HL-60/S4 treated with retinoic acid at 250 ng/mL for 4 days and 3 days (cell line): Measurements from ENCODE around the gene ARHGDIA.

Experiments
- in situ Hi-C: fragments of 300-500 bp; cut with MboI; formaldehyde crosslinking; loops from 2 replicates; pipeline ENCODE4 v1.7.0; 2022; ENCODE audit warnings: low sequenced_read_pairs

ARHGDIA gene

GRCh38 chr17:81865733-81866439 lies 5.3 kb downstream of the ARHGDIA start:
- in situ Hi-C loops = no loop called here

- in situ Hi-C loops = no loop called here
Observed at GRCh38 chr17:81865358-81865732, 5.8 kb downstream of the ARHGDIA start.

GRCh38 chr17:81863833-81864768 lies 7.0 kb downstream of the ARHGDIA start:
- in situ Hi-C loops = no loop called here

DNA sequence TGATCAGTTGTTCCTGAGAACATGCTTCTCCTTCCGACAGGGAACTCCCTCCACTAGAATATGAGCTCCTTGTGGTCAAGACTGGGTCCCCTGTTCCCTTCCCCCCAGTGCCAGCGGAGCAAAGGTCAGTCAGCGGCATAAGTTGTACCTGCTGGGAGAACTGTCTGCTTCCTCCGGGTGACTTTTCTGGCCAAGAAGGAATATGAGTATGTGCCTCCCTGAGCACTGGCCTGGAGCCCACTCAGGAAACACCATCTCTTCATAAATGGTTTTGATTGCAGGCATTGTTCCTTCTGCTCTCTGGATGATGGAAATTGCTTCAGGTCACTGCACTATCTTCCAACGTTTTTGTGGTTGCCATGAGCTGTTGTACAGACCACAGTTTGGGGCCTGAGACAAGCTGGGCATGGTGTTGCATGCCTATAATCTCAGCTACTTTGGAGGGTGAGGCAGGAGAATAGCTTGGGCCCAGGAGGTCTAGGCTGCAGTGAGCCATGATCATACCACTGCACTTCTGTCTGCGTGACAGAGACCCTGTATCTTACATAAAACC lies 7.9 kb downstream of the ARHGDIA start:
- in situ Hi-C loops = no loop called here

DNA sequence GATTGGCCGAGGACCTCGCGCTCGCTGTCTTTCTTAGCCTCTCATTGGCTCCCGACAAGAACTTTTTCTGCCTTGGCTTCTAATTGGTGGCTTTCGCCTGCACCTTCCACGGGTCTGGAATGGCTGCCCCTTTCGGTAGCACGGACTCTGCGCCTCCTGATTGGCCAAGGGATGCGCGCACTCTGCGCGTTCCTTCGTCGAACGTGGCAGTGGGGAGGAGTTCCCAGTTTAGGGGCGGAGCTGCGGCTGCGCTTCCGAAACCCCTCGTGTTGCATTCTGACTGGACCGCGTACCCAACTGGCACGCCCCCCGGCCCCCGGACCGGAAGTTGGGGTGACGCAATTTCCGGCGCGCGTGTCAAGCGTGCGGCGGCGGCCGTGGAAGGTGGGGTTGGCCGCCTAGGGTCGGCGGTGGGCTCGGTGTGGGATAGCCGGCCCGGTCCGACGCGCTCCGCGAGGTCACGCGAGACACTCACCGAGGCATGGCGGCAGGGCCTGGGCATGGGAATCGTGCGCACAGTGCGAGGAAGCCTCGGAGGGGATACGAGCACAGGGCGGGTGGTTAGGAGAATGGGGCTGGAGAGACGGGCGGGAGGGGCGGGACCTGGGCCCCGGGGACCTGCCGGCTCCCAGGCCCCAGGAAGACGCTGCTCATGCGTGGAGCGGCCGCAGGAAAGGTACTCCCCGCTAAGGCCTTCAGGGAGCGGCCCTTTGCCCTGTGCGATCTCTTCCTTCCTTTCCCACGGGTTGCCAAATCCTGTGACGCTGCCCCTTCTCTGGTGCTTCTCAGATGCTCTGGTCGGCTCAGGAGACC lies 10.2 kb downstream of the ARHGDIA start:
- in situ Hi-C loops = no loop called here

DNA sequence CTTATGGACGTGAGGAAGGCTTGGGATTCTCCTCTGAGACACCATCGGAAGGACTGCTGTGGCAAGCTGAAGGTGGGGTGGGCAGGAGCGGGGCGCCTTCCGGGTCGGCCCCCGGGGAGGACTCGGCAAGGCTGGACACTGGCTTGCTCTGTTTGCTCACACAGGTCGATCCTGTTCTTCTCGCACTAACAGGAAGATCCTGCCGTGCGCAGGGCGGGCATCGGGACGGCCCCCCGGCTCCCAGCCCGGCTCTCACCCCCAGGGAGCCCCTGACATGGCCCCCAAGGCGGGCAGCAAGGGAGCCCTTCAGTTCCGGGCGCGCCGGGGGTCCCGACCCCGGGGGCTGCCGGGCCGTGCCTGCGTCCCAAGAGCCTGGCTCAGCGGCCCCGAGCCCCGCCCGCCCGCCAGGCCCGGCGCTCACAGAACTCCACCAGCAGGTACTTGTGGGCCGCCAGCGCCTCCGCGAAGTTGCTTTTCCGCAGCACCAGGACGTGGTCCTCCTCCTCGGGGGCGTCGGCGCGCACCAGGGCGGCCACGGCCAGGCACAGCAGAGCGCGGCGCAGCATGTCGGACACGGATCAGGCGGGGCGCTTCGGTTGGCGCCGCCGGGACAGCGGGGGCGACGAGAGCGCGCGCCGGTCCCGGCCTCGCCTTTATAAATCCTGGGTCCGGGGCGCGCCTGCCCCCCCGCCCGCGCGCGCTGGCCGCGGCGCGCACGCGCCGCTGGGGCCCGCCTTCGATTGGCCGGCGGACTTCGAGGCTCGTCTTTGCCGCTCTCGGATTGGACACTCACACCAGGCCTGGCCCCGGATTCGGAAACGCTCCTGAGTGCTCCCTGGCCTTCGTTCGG lies 11.0 kb downstream of the ARHGDIA start, which contains the start of gene P4HB:
TSS of gene P4HB (minus strand) at position 630 of the 850 bp plus-strand sequence. CDS start at position 566, 64 bp downstream.
- in situ Hi-C loops = no loop called here

- in situ Hi-C loops = no loop called here
Observed at GRCh38 chr17:81858967-81859905, 11.9 kb downstream of the ARHGDIA start.

GRCh38 chr17:81858170-81858966 lies 12.8 kb downstream of the ARHGDIA start:
- in situ Hi-C loops = no loop called here

- in situ Hi-C loops = no loop called here
Observed at GRCh38 chr17:81854974-81855774, 16.0 kb downstream of the ARHGDIA start.

DNA sequence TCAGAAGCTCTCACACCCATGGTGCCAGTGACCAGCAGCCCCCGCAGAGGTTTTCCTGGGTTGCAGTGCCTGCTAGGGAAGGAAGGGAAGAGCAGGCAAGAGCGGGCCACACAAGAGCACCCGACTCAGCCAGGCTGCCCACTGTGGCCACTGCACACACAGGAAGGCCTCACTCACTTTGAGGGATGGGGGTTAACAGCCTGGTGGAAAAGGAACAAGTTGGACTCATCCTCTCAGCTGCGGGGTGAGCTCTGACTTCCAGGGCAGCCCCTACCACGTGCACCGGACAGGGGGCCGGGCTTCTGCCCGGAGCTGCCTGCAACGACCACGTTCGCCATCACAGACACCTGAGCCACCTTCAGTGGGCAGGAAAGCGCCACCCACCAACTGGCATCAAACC lies 18.9 kb downstream of the ARHGDIA start:
- in situ Hi-C loops = no loop called here

- in situ Hi-C loops = no loop called here
Observed at GRCh38 chr17:81851423-81851822, 19.7 kb downstream of the ARHGDIA start.

GRCh38 chr17:81849457-81849856 lies 21.7 kb downstream of the ARHGDIA start:
- in situ Hi-C loops = no loop called here

DNA sequence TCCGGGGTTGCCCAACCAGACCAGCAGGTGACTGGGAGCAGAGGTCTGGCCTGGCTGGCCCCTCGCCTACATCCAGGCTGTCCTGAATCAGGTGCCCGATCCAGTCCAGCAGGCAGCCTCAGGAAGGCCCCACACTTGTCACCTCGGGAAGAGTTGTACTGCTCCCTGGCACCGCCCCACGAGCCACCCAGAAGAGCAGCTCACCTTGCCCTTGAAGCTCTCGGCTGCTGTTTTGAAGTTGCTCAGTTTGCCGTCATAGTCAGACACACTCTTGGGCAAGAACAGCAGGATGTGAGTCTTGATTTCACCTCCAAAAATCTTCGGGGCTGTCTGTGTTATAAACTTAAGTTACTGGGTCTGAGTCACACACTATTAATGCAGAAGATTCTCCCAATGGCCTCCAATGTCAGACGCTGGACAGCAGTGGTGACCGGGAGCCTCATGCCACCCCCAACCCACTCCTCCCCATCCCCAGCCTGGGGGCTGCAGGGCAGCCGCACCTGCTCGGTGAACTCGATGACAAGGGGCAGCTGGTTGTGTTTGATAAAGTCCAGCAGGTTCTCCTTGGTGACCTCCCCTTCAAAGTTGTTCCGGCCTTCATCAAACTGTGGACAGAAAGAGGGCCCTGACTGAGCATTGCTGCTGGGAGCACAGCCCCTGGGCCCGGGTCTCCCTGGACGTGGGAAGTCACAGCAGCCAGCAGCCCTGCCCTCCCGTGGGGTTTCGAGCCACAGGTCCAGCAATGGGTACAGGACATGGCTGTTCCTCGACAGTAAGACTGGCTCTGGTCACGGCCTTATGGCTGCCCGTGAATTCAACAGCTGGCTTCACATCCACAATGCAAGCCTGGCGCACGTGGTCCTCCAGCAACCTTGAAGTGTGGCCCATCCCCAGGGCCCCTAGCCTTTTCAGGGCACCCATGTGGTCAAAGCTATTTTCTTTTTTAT lies 24.1 kb downstream of the ARHGDIA start:
- in situ Hi-C loops = no loop called here

DNA sequence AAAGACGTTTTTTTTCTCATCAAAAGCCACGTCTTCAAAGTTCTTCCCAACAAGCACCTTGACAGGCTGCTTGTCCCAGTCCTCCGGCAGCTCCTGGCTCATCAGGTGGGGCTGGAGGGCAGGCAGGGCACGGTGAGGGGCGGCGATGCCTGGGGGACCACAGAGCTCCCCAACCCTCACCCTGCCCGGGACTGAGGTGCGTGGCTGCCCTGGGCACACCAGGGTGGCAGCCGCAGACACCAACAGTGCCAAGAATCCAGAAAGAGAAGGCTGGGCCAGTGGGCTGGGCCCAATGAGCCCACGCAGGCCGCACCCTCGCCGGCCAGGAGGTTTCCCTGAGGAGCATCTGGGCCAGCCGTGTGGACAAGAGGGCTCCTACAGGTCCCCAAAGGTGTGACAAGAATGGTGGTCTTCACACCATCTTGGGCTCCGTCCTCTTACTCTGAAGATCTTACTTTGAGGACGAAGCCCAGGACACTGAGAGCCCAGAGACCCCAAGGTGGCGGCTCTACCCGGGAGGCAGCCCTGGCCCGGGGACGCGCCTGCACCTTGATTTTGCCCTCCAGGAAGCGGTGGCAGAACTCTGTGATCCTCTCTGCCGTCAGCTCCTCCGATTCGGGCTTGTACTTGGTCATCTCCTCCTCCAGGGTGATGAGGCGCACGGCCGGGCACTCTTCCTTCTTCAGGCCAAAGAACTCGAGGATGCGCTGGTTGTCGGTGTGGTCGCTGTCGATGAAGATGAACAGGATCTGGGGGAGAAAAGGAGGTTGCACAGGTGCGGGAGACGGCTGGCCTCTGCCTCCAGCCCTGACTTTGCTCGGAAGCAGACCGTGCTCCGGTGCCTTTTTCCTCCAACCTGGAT lies 25.0 kb downstream of the ARHGDIA start:
- in situ Hi-C loops = no loop called here

GRCh38 chr17:81845361-81845760 lies 25.8 kb downstream of the ARHGDIA start:
- in situ Hi-C loops = no loop called here
